Fibroblast of skin of left quadriceps (primary cell): ENCODE results near the gene SCTR.

Experiments
- DNase-seq, 2 experiments: peaks; one replicate each; pipeline ENCODE4 v3.0.0-alpha.2; 2013; ENCODE audit warnings: low read depth in 2 of 2

SCTR gene

GRCh38 chr2:119474371-119475224 lies 49.7 kb downstream of the SCTR start:
- no peak for DNase-seq

- DNase-seq, result no peak
Observed at GRCh38 chr2:119473621-119474370, 50.5 kb downstream of the SCTR start.

GRCh38 chr2:119472749-119473148 lies 51.5 kb downstream of the SCTR start:
- DNase-seq, result no peak

DNA sequence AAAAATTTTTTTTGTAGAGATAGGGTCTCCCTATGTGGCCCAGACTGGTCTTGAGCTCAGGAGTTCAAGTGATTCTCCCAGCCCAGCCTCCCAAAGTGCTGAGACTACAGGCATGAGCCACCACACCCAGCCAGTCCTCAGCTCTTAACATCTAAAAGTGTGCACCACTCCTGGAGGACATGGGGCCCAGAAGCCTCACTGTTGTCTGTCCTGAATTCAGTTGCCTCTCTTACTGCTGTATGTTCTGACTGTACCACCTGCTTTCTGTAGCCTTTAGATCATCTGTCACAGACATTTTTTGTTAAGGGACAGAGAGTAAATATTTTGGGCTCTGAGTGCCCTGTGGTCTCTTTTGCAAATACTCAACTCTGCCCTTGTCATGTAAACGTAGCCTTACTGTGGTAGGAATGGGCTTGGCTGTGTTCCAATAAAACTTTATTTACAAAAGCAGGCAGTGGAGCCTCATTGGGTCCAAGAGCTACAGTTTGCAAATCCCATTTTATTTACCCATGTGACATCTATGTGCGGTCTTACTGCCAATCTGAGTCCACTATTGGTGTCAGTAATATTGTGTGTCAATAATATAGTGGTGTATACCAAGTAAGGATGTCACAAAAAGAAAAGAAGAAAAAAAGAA lies 54.5 kb downstream of the SCTR start:
- DNase-seq, result no peak

DNA sequence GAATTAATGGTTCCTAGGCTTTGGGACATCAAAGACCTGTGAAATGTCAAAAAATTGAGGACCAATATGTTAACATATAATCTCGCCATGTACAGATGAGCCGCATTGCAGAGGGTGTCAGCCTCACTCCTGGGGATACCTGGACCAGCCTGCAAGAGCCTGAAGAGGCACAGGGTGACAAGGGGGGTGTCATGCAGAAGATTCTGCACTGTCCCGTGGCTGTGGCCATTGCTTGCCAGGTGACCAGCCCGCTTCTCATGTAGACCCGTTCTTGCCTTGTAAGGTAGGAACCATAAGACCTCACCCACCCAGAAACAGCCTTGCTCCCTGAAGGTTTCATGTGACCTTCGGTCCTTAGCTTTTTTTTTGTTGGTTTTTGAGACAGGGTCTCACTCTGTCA lies 55.2 kb downstream of the SCTR start:
- DNase-seq, result no peak

GRCh38 chr2:119468154-119468955 lies 55.9 kb downstream of the SCTR start:
- DNase-seq, result no peak

DNA sequence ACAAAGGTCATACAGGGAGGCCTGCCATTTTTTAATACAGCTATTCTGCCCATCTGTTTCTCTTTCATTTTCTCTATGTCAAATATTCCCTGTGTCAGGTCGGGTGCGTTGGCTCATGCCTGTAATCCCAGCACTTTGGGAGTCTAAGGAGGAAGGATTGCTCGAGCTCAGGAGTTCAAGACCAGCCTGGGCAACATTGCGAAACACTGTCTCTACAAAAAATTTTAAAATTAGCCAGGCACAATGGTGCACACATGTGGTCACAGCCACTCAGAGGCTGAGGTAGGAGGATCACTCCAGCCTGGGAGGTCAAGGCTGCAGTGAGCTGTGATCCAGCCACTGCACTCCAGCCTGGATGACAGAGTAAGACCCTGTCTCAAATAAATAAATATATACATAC lies 57.9 kb downstream of the SCTR start:
- DNase-seq, result no peak

GRCh38 chr2:119465687-119466086 lies 58.6 kb downstream of the SCTR start:
- DNase-seq, result no peak

GRCh38 chr2:119464981-119465380 lies 59.3 kb downstream of the SCTR start:
- DNase-seq, result no peak

GRCh38 chr2:119463990-119464389 lies 60.3 kb downstream of the SCTR start:
- DNase-seq, result no peak

DNA sequence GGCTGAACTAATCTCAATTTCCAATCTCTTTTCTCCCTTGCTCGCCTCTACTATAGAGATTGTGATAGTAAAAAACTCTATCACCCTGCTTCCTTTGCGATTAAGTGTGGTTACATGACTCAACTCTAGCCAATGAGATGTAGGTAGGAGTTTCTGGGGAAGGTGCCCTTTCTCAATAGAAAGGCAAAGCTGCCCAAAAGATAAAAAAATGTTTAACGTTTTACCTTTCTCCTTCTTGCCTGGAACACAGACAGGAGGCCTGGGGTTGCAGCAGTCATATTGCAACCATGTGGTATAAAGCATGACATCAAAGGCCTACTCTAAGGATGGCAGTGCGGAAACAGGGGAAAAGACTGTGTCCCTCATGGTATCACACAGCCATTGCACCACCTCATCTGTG lies 61.1 kb downstream of the SCTR start:
- no peak for DNase-seq

GRCh38 chr2:119462574-119462973 lies 61.7 kb downstream of the SCTR start:
- no peak for DNase-seq

DNA sequence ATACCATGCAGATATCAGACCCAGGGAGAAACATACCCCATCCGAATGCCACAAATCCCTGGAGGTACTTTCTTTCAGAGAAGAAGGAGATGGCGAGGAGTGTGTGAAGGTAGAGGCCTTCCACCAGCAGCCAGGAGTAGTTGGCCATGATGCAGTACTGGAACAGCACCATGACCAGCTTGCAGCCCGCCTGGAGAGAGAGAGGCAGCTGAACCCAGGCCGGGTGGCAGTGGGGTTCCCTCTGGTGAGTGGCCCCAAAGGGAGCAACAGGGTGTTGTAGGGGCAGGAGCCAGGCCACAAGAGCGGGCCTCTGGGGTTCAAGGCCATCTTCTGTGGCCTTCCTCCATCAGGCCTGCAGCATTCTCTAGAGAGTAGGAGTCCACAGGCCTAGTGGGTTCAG lies 62.5 kb downstream of the SCTR start:
- no peak for DNase-seq

- no peak for DNase-seq
Observed at GRCh38 chr2:119460076-119460475, 64.2 kb downstream of the SCTR start.

- DNase-seq, result no peak
Observed at GRCh38 chr2:119455066-119455718, 69.1 kb downstream of the SCTR start.

GRCh38 chr2:119453972-119454593 lies 70.2 kb downstream of the SCTR start:
- DNase-seq, result no peak

DNA sequence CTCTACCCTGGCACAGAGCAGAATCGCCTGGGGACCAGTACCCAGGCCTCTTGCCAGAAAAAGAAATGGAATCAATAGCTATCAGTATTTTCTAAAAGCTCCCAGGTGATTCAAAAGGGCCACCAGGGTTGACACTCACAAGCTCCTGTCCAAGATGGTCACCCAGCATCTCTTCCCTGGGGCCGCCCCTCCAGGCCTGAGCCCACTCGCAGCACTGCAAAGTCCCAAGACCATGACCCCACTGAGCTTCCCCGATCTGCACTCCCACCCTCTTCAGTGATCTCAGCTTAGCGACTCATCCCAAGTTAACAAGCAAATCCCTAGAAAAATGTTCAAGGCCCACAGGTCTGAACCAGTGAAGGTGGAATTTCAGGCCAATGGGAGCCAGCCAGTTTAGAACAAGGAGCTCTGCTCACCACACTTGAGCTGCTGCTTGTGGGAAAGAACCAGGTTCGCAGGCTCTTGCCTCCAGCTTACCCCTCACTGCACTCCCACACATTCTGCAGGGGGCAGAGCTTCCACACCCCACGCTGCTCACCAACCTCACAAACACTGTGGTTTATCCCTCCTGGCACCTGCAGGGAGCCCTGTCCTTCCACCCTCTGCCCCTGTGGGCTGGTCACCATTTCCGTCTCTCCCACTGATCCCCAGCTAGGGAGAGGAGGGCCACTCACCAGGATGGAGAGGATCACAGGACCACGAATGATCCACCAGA lies 72.8 kb downstream of the SCTR start:
- no peak for DNase-seq

DNA sequence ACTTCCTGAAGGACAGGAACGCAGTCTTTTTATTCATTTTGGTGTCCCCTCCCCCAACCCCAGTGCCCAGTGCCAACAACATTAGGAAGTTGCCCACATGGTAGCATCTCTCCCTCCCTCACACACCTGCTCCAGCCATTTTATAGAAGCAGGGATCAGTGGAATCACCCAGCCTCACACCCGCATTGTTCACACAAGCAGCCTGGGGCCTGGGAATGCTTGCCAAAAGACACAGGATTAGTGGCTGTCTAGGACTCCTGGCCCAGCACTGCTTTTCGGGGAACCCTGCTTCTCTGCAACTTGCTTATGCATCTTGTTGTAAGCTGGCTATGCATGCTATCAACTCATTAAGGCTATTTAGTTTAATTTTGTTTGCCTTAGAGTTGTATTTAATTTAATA lies 74.8 kb downstream of the SCTR start:
- no peak for DNase-seq

DNA sequence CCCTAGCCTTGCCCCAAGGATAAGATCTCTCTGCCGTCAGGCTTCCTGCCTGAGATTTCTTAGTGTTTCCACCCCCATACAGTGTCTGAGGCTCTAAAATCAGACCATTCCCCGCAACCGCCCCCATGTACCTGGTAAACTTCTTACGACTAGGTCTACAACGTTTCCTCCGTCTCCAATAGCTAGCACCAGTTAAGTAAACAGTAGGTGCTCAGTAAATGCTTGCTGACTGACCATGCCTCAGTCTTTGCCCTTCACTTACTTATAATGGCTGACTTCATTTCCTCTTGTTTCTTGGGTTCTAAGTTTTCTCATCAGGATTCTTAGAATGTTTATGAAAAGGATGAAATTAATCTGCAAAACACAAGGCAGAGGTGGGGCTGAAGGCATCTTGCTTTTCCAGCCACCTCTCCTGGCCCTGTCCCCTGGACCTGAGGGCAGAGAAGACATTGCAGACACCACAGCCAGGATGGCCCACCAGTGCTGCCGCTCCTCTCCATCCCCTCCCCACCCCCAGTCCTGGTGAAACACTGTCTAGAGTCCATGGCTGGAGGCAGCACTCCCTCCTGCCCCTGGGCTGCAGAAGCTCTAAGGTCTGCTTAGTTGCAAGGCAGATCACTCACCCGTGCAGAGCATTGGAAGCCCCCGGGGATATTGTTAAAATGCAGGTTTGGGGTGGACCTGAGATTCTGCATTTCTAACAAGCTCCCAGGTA lies 75.7 kb downstream of the SCTR start:
- DNase-seq, result no peak

GRCh38 chr2:119446037-119446436 lies 78.2 kb downstream of the SCTR start:
- no peak for DNase-seq
